CD1c-positive myeloid dendritic cell (primary cell): ENCODE results near the gene GRID2IP.
"Not testable (repeated sequence)": the region's sequence is repeated elsewhere in the genome, so short reads cannot be mapped to it uniquely, and the experiment has no call there.

Experiments used
- DNase-seq: peaks from one replicate; pipeline ENCODE4 v3.0.0-alpha.2; 2016; ENCODE audit errors: extremely low spot score

Gene GRID2IP

GRCh38 chr7:6551016-6551511 is at the start of gene GRID2IP:
Gene GRID2IP, minus strand, starts transcription at chr7:6551461. Its CDS starts 25 bp downstream, at chr7:6551436.
- no peak for DNase-seq

GRCh38 chr7:6600093-6600492 is 48.8 kb upstream of the GRID2IP start:
- no peak for DNase-seq

GRCh38 chr7:6590645-6591110 is 39.4 kb upstream of the GRID2IP start:
- no peak for DNase-seq

GRCh38 chr7:6589829-6590644 is 38.8 kb upstream of the GRID2IP start, which contains the start of gene INTS15:
Gene INTS15, plus strand, starts transcription at chr7:6590021. Its CDS starts 263 bp downstream, at chr7:6590284.
- peak; percentile 93 for DNase-seq

- no peak for DNase-seq
Measured at GRCh38 chr7:6589151-6589828, 38.0 kb upstream of the GRID2IP start.

GRCh38 chr7:6588566-6588965 is 37.3 kb upstream of the GRID2IP start:
- DNase-seq = no peak

- DNase-seq = not testable (repeated sequence)
Measured at GRCh38 chr7:6585746-6586432, 34.6 kb upstream of the GRID2IP start.

GRCh38 chr7:6579446-6579845 is 28.2 kb upstream of the GRID2IP start:
- peak; percentile 80 for DNase-seq

GRCh38 chr7:6578114-6579084 is 27.1 kb upstream of the GRID2IP start:
- no peak for DNase-seq

GRCh38 chr7:6577369-6578113 is 26.3 kb upstream of the GRID2IP start, which contains the start of gene ZDHHC4:
Gene ZDHHC4, plus strand, starts transcription at chr7:6577454. Its CDS starts 3,108 bp downstream, at chr7:6580562.
- peak; percentile 95 for DNase-seq

GRCh38 chr7:6576867-6577368 is 25.7 kb upstream of the GRID2IP start:
- DNase-seq = peak; percentile 3

- no peak for DNase-seq
Measured at GRCh38 chr7:6576024-6576866, 25.0 kb upstream of the GRID2IP start.

- DNase-seq = no peak
Measured at GRCh38 chr7:6575281-6576023, 24.2 kb upstream of the GRID2IP start.

- DNase-seq = peak; percentile 30
Measured at GRCh38 chr7:6571160-6571779, 20.0 kb upstream of the GRID2IP start.

- no peak for DNase-seq
Measured at GRCh38 chr7:6567886-6568285, 16.6 kb upstream of the GRID2IP start.

GRCh38 chr7:6565655-6566054 is 14.4 kb upstream of the GRID2IP start:
- DNase-seq = no peak

- DNase-seq = no peak
Measured at GRCh38 chr7:6563936-6564770, 12.9 kb upstream of the GRID2IP start.
